Transverse colon (tissue), 4 donors: ENCODE data around the gene SLC25A52. TPM values are rescaled to one million over a fixed set of nuclear protein-coding genes. Genes with fewer than 3 reads are reported as not detected.

Experiments
- DNase-seq: peaks from one replicate; pipeline ENCODE4 v3.0.0-alpha.2; 2019
- H3K27ac ChIP-seq, 4 donors: fragments of 200-600 bp; sonication (generic); 2 replicates each; pipeline ENCODE4 v1.5.1; 2016 to 2018; ENCODE audit warnings: inconsistent platforms in 4 of 4
- H3K27me3 ChIP-seq: fragments of 200-600 bp; sonication (generic); 2 replicates; pipeline ENCODE4 v1.5.1; 2017; ENCODE audit warnings: inconsistent platforms
- H3K36me3 ChIP-seq, 4 donors: fragments of 200-600 bp; sonication (generic); 2 replicates each; pipeline ENCODE4 v1.5.1; 2017 to 2019; ENCODE audit warnings: inconsistent platforms in 4 of 4
- H3K4me1 ChIP-seq, 4 donors: fragments of 200-600 bp; sonication (generic); 2 replicates each; pipeline ENCODE4 v1.5.1; 2017 to 2020; ENCODE audit warnings: inconsistent platforms in 4 of 4
- H3K4me3 ChIP-seq, 4 donors: fragments of 200-600 bp; sonication (generic); 1 replicate in 1 of 4; 2 replicates in 3 of 4; pipeline versions ENCODE4 v1.5.1 to v1.6.1; 2017 to 2019; ENCODE audit warnings: inconsistent platforms in 4 of 4
- H3K9me3 ChIP-seq, 2 donors: fragments of 200-600 bp; sonication (generic); 2 replicates each; pipeline ENCODE4 v1.5.1; 2017 to 2019; ENCODE audit warnings: inconsistent platforms in 2 of 2
- EP300 ChIP-seq: sonication (generic); formaldehyde crosslinking; IDR thresholded peaks from one replicate; pipeline ENCODE4 v1.6.1; 2017; ENCODE audit warnings: antibody characterized with exemption, low read depth
- POLR2A ChIP-seq: fragments of 450-650 bp; IDR thresholded peaks from one replicate; pipeline ENCODE4 v1.6.1; 2016; ENCODE audit warnings: antibody characterized with exemption, mild to moderate bottlenecking, moderate library complexity
- POLR2AphosphoS5 ChIP-seq, 3 donors: sonication (generic); formaldehyde crosslinking; IDR thresholded peaks; one replicate each; pipeline ENCODE4 v1.6.1; 2016; ENCODE audit warnings: antibody characterized with exemption in 3 of 3
- WGBS, 2 donors: methylation state at CpG; one replicate each; pipeline ENCODE4 v1.1.5; 2018; ENCODE audit warnings: low coverage in 1 of 2; 5-methylcytosine and 5-hydroxymethylcytosine counted together
- in situ Hi-C, 4 donors: fragments of 200-750 bp; cut with MboI; loops; one replicate each; pipeline versions ENCODE4 v1.15.0 to v1.15.1; 2017; ENCODE audit warnings: low sequenced_read_pairs in 3 of 4, low pct_ligation_motif_present in 1 of 4, low pct_unique_long_range_greater_than_20kb in 1 of 4
- intact Hi-C: fragments of 100-400 bp; cut with DNase I; formaldehyde crosslinking; loops from one replicate; pipeline ENCODE4 v1.15.1; 2023; ENCODE audit warnings: low total_unique reads
- total RNA-seq, 4 donors: library from RNA; depleted of rRNA; stranded (reverse); fragments of >200 nt; gene quantifications; one replicate each; pipeline ENCODE4 v1.1.0, GENCODE V29; 2016
- TF ChIP-seq, protein P1 (sequence below), 5 experiments: fragments of 200-600 bp in 3 of 5; fragments of 450-650 bp in 2 of 5; sonication (generic) in 3 of 5; IDR thresholded peaks; 1 replicate in 2 of 5; 2 replicates in 3 of 5; pipeline ENCODE4 v1.5.1; 2016 to 2017; ENCODE audit warnings: antibody characterized with exemption in 5 of 5, inconsistent platforms in 3 of 5, mild to moderate bottlenecking in 2 of 5, moderate library complexity in 1 of 5

SLC25A52 gene
- total RNA-seq, 4 donors from 2014 or later = 0.64 TPM; not detected in 3

DNA sequence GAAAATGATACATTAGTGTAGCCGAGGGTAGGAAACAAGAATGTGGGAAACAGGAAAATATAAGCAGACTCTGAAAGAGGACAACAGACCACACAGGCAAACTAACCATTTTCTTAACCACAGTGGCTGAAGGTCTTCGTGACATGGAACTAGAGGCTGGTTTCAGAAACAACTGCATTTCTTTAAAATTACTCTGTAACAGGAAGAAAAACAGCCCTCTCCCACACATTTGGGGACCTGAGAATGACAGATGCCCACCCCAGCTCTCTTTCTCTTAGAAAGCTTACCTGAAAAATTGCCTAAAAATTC is 13.8 kb upstream of the SLC25A52 start:
- DNase-seq = no peak
- intact Hi-C loops (no loop called here), in situ Hi-C loops (no loop called here)
- Histone ChIP-seq H3K4me3 (no peak overlapping the region), H3K27me3 (no peaks in the 10 kb centered on the region), H3K9me3 (peaks cover 10 to 18% of the 10 kb centered on the region in 2 donors), H3K27ac (no peak overlapping the region), H3K4me1 (no peaks in the 10 kb centered on the region), H3K36me3 (no peaks in the 10 kb centered on the region)
- TF ChIP-seq POLR2AphosphoS5 (IDR thresholded peaks at IDR 0.05) = no peak
- TF ChIP-seq, protein P1, sequence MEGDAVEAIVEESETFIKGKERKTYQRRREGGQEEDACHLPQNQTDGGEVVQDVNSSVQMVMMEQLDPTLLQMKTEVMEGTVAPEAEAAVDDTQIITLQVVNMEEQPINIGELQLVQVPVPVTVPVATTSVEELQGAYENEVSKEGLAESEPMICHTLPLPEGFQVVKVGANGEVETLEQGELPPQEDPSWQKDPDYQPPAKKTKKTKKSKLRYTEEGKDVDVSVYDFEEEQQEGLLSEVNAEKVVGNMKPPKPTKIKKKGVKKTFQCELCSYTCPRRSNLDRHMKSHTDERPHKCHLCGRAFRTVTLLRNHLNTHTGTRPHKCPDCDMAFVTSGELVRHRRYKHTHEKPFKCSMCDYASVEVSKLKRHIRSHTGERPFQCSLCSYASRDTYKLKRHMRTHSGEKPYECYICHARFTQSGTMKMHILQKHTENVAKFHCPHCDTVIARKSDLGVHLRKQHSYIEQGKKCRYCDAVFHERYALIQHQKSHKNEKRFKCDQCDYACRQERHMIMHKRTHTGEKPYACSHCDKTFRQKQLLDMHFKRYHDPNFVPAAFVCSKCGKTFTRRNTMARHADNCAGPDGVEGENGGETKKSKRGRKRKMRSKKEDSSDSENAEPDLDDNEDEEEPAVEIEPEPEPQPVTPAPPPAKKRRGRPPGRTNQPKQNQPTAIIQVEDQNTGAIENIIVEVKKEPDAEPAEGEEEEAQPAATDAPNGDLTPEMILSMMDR (IDR thresholded peaks at IDR 0.05) = no peak
- TF ChIP-seq POLR2A = no peak
- no peak for TF ChIP-seq EP300
- 47 to 85% methylated on average over 2 of the region's 2 CpGs for WGBS, 2 donors

DNA sequence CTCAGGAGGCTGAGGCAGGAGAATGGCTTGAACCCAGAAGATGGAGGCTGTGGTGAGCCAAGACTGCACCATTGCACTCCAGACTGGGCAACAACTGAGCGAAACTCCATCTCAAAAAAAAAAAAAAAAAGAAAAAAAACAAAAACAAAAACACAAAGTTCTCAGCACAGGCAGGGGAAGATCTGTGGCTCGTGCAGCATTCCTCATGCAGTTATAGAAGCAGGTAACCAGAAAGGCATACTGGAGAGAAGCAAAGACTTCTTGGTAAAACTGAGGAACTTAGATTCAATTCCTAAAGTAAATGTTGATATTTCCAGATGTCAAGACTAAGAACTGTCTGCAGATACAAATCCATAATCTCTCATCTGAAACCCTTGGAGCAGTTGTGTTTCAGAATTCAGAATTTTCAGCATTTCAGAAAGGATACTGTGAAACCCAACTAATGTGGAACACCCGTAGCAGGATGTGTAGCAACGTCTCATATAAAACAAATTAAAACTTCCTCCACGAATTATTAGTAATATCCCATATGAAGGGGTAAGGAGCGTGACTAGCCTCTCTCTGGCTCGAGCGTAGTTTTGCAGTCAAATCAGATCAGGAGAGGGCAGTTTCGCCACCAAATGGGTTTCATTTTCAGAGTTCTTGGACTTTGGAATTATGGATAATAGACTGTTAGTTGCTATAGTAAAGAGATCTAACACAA is 13.2 kb upstream of the SLC25A52 start:
- Histone ChIP-seq H3K27ac (no peak overlapping the region), H3K27me3 (no peaks in the 10 kb centered on the region), H3K36me3 (no peaks in the 10 kb centered on the region), H3K4me3 (no peak overlapping the region), H3K9me3 (peaks cover 6 to 13% of the 10 kb centered on the region in 2 donors), H3K4me1 (no peaks in the 10 kb centered on the region)
- intact Hi-C loops = no loop called here
- in situ Hi-C loops = no loop called here
- 59 to 66% methylated on average over 6 to 9 of the region's 9 CpGs for WGBS, 2 donors
- no peak for DNase-seq
- no peak for TF ChIP-seq EP300
- no peak for TF ChIP-seq POLR2AphosphoS5 (IDR thresholded peaks at IDR 0.05)
- no peak for TF ChIP-seq POLR2A
- TF ChIP-seq, protein P1 (IDR thresholded peaks at IDR 0.05) = no peak

DNA sequence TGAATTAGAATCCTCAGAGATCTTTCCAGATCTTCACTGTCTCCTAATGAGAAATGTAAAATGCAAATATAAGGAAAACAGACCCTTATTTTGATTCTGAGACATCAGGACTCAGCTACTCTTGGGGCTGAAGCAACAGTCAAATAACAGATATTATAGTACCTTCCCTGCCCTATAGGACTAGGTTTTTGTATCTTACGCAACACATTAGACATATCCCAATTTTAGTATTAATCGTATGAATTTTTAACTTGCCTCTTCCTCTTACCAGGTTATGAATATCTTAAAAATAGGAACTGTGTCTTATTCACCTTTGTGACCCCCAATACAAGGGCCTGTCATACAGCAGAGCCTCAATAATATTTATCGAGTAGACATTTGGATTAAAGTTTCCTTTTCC is 12.0 kb upstream of the SLC25A52 start:
- Histone ChIP-seq H3K36me3 (no peaks in the 10 kb centered on the region), H3K27ac (no peak overlapping the region), H3K9me3 (peaks cover 0 to under 1% of the 10 kb centered on the region in 2 donors), H3K4me3 (no peak overlapping the region), H3K4me1 (no peaks in the 10 kb centered on the region), H3K27me3 (no peaks in the 10 kb centered on the region)
- 89 to 93% methylated on average over 3 of the region's 3 CpGs for WGBS, 2 donors
- intact Hi-C loops = no loop called here
- TF ChIP-seq POLR2A (no peak), EP300 (no peak), POLR2AphosphoS5 (IDR thresholded peaks at IDR 0.05) (no peak)
- TF ChIP-seq, protein P1 (IDR thresholded peaks at IDR 0.05) = no peak
- no peak for DNase-seq
- in situ Hi-C loops = no loop called here

DNA sequence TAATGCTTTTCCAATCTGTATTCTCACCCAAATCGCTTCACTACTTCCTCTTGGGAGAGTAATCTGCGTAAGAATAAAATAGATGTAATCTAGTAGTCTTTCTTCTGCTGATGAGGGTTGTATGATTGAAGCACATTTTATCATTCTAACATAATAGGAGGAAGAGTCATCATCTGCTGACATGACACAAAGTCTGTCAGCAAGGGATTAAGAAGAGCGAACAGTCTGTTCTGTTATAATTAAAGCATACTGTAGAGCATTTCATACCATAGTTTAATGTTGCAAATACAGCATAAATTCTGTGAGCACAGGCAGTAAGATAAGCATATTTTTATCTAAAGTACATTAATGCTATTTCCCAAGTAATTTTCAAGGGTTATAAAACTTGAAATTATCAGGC is 10.4 kb downstream of the SLC25A52 start:
- Histone ChIP-seq H3K27ac (no peak overlapping the region), H3K9me3 (no peaks in the 10 kb centered on the region), H3K27me3 (no peaks in the 10 kb centered on the region), H3K4me1 (no peaks in the 10 kb centered on the region), H3K36me3 (no peaks in the 10 kb centered on the region), H3K4me3 (no peak overlapping the region)
- no peak for TF ChIP-seq EP300
- TF ChIP-seq, protein P1 (IDR thresholded peaks at IDR 0.05) = no peak
- no peak for DNase-seq
- in situ Hi-C loops = no loop called here
- intact Hi-C loops = no loop called here
- 63 to 73% methylated on average over 3 of the region's 3 CpGs for WGBS, 2 donors
